HG02840 (cell line): ENCODE measurements around the gene MGAT3.

ENCODE experiments used
- ATAC-seq: cut with Tn5 transposase; IDR thresholded peaks from one replicate; pipeline ENCODE4 v1.9.1; 2021; ENCODE audit warnings: mild to moderate bottlenecking, moderate library complexity, moderate number of reproducible peaks; ENCODE audit not compliant: unreplicated experiment, low FRiP score

The MGAT3 gene

DNA sequence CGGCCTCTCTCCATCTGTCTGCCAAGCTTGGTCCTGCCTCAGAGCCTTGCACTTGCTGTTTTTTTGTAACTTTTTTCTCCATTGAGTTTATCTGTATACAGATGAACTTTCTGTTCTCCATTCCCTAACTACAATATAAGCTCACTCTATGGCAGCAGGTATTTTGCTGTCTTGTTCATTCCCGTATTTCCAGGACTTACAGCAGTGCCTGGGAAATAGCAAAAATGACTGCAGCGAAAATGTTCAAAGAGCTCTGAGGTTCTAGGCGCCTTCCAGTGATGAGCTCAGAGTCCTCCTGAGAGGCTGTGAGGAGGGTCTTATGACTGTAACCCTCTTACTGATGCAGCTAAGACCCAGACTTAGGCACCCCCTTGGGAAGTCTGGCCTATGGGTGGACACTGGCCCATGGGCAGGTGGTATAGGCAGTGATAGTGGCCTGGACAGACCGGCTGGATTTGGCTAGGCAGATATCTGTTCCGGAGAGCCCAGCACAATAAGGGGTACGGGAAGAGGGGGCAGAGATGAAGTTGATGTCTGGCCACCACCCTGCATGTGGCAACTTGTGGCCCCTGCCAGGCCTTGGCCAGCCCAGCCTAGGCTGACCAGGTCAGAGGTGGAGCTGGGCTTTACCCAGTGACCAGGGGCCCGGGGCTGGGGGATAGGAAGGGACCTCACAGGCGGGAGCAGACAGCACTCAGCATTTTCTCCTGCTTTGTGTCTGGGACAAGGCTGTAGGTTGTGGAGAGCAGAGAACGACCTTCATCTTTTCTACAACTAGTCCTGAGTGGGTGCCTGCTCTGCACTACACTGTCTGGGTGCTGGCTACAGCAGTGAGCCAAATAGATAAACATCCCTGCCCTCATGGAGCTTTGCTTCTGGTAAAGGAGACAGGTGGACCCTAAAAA is 68.2 kb downstream of the MGAT3 start:
- ATAC-seq = no peak

DNA sequence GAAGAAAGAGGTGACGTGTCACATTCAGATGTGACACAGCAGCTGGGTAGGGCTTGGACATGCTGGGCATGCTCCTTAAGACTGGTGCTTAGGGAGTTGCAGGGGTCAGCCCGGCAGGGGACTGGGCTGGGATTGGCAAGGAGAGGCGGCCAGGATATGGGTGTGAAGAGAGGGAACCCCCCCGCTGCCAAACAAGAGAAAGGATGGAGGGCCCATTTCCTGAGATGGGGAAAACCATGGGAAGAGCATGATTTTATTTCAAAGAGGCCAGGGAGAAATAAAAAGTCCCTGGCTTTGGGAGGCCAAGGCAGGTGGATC is 68.8 kb downstream of the MGAT3 start:
- no peak for ATAC-seq

- no peak for ATAC-seq
These were observed 69.9 kb downstream of the MGAT3 start for GRCh38 chr22:39526736-39527171.

DNA sequence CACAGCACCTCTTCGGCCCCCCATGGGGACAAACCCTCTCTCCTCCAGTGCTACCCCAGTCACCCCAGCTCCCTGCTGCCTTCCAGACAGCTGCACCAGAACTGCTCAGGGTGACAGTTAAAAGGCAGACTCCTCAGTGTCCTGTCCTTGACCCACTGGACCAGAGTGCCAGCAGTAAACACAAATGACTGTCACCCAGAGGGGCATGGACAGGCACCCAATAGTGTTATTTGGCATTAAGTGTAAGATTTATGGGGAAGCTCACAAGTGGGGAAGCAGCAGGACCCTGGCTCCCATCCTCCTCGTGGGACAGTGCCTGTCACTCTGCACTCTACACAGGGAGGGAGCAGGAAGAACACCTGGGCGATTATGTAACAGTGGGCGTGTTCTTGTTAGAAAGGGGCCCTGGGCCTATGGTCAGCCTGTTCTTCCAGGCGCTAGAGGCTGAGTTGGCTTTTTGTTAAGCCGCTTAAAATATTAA is 70.7 kb downstream of the MGAT3 start:
- ATAC-seq = no peak

DNA sequence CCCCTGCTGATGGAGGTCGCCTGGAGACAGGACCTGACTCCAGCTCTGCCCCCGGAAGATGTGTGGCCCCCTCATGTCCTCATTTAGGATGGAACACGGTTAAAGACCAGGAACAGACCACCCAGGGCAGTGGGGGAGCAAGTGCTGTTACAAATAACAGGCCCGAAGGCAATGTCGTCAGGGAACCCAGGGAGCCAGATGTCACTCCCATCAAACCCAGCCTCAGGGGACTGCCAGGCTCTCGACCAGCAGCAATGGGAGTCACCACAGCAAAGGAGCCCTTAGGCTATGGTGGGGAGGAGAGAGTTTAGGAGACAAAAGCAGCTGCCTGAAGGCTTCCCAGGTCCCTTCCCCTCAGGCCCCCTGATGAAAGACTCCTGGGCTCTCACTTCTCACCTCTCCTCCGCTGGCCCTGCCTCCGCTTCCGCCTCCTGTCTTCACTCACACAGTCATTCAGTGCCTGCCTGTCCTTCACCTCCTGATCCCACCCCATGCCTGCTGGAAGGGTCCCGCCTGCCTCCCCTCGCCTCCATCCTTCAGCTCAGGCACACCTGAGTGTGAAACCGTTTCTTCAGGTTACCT is 71.4 kb downstream of the MGAT3 start:
- no peak for ATAC-seq

GRCh38 chr22:39528681-39529486 is 72.1 kb downstream of the MGAT3 start:
- peak; percentile 31 for ATAC-seq

DNA sequence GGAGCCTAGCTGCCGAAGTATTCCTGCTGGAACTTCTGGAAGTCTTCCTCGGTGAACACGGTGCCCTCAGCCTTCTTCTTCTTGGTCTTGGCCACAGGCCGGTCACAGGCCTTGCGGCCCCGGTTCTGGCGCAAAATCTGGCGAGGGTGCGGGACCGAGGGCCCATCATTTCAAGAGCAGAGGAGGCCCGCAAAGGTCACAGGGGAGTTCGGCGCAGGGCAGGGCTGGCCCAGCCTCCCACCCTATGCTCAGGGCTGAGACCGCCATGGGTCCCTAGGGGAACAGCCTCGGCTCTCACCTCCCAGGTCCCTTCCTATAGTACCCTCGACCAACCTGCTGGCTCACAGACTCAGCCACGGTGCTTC is 72.7 kb downstream of the MGAT3 start:
- no peak for ATAC-seq

- ATAC-seq = no peak
These were observed 73.3 kb downstream of the MGAT3 start for GRCh38 chr22:39530116-39530515.

DNA sequence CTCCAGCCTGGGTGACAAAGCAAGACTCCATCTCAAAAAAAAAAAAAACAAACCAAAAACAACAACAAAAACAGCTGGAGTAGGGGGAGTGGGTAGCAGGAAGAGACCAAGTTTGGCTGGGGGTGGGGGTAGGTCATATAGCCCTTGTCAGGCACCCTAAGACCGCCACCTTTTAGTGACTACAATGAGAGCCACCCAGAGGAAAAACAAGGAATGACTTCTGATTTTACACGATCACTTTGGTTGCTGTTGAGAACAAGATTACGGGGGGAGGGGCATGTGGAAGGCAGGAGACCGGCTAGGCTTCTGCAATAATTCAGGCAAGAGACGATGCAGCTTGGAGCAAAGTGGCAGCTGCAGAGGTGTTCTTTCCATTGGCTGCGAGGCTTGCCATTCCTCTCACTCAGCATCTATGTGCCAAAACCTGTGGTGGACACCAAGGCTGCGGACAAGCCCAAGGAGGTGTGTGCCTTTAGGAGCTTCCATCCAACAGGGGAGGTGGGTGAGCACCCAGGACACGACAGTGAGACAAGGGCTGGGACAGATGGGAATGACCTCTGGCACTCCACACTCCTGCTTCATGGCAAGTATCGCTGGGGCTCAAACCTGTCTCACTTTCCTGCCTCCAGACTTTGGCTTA is 74.0 kb downstream of the MGAT3 start:
- no peak for ATAC-seq

DNA sequence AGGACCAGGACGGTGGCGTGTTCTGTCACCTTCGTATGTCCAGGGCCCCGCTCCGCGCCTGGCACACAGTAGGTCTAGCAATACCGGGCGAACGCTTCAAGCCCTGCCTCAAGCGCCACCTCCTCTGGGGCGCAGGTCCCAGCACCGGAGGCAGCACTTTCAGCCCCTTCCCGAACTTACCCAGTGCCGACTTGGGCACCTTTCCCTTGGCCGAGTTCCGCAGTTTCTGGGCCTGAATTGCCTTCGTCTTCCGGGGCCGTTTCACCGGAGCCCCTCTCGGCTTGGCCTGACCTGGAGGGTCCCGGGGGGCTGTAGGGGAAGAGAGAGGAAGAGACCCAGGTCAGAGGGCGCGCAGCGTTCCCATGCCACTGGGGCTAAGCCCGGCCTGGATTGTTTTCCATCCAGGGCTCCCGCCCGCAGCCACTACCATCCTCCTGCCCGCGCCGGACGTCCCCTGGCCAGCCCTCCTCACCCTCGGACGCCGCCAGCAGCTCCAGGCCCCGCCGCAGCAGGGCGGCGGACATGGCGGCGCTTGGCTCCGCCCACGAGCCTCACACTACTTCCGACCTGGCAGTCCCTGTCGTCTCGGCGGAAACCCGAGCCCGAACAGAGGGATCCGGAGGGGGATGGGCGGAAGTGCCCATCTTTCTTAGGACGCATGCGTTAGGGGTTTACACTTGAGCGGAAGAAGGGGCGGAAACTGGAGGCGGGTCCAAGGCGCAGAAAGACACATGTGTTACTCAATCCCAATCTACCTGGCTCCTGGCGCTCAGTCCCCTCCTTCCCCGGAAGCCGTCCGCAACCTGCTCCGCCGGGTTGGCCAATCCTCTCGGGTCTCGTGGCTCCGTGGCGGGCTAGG is 75.6 kb downstream of the MGAT3 start, which contains the start of gene RPS19BP1:
Gene RPS19BP1 (minus strand): TSS at position 534 of the 859 bp plus-strand sequence. CDS start 10 bp downstream, at position 524.
- peak; percentile 78 for ATAC-seq

- no peak for ATAC-seq
These were observed 77.3 kb downstream of the MGAT3 start for GRCh38 chr22:39534092-39534506.

DNA sequence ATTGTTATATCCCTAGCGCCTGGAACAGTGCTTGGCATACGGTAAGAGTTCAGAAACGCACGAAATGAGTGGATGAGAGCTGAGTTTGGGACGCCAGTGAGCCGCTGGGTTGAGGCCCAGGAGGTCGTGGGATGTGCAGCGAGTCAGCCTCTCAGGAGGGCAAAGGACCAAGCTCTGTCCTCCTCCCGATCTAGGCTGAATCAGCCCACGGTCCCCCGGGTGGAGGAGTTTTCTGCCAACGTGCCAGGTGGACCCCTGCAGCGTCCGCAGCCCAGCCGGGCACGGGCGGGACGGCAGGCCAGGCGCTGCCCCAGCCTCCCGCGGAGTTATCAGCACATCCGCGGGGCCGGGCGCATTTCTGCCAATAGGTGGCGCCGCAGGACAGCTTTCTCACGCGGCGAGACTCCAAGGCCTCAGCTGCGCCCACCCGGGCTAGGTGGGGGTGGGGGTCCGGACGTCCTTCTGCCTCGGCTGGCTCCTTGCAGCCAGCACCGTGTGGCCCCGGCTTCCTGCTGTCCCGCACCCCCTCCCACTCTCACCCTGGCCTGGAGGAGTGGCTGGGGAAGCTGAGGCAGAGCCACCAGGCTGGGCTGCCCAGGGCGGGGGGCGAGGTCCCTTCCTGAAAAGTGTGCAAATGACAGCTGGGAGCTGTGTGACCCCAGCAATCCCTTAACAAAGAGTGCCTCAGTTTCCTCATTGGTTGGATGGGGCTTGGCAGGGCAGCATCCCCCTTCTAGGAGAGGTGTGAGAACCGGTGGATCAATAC is 78.0 kb downstream of the MGAT3 start:
- no peak for ATAC-seq

- ATAC-seq = no peak
These were observed 78.5 kb downstream of the MGAT3 start for GRCh38 chr22:39535357-39535725.

GRCh38 chr22:39535831-39536449 is 79.1 kb downstream of the MGAT3 start:
- no peak for ATAC-seq

- ATAC-seq = no peak
These were observed 79.9 kb downstream of the MGAT3 start for GRCh38 chr22:39536711-39537110.

DNA sequence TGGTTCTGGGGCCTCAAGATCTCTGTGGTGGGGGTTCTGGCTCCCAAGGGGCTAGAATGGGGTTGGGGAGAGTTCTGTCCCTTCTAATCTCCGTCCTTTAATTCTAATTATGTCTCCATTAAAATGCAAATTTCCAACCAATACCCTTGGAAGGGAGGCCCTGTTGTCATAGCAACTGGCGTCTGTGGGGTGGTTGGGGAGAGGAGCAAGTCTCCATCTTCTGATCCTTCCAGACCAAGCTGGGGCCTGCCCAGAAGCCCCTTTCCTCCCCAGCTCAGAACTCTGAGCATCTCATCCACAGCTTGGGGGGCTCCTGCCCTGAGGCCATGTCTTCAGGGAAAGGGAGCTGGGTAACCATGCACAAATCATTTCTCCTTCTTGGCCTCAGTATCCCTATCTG is 81.2 kb downstream of the MGAT3 start:
- ATAC-seq = no peak
